HepG2 (cell line): ENCODE data around the gene RFFL. TPM values are rescaled to one million over a fixed set of nuclear protein-coding genes. Genes with fewer than 3 reads are reported as not detected.
A peak's percentile ranks its signal among the peaks of the same experiment; 100 is the strongest.

Source experiments
- DDIT3 ChIP-seq: sonication (generic); formaldehyde crosslinking; IDR thresholded peaks from 2 replicates; pipeline ENCODE4 v1.4.0; 2020; ENCODE audit warnings: mild to moderate bottlenecking, missing genetic modification reagents
- ERF ChIP-seq: IDR thresholded peaks from 2 replicates; pipeline ENCODE4 v1.6.1; 2018; ENCODE audit warnings: missing biosample characterization, missing genetic modification reagents
- FOXA3 ChIP-seq: IDR thresholded peaks from 2 replicates; pipeline ENCODE4 v1.6.1; 2016; ENCODE audit warnings: missing genetic modification reagents, missing compliant biosample characterization
- HDAC1 ChIP-seq: sonication (generic); formaldehyde crosslinking; IDR thresholded peaks from 2 replicates; pipeline ENCODE4 v1.5.1; 2020; ENCODE audit warnings: mild to moderate bottlenecking, missing genetic modification reagents
- HOXA3 ChIP-seq: sonication (generic); formaldehyde crosslinking; IDR thresholded peaks from 2 replicates; pipeline ENCODE4 v1.5.0; 2020; ENCODE audit warnings: missing genetic modification reagents
- MXI1 ChIP-seq: IDR thresholded peaks from 3 replicates; pipeline ENCODE4 v1.6.1; 2012; ENCODE audit warnings: low read depth, low read length, inconsistent platforms, borderline replicate concordance
- PPARG ChIP-seq: conservative IDR thresholded peaks from 2 replicates; pipeline ENCODE4 v1.6.1; 2016; ENCODE audit warnings: missing biosample characterization, missing genetic modification reagents
- SKI ChIP-seq: fragments of 450-650 bp; IDR thresholded peaks from one replicate; pipeline ENCODE4 v1.6.1; 2018; ENCODE audit warnings: mild to moderate bottlenecking; ENCODE audit not compliant: partially characterized antibody
- SPEN ChIP-seq: sonication (generic); formaldehyde crosslinking; IDR thresholded peaks from 2 replicates; pipeline ENCODE4 v1.5.1; 2020; ENCODE audit warnings: low read depth, mild to moderate bottlenecking, missing genetic modification reagents
- TCF7 ChIP-seq: sonication (generic); IDR thresholded peaks from 2 replicates; pipeline ENCODE4 v1.6.1; 2016; ENCODE audit warnings: antibody characterized with exemption, low read depth
- THAP11 ChIP-seq: IDR thresholded peaks from 2 replicates; pipeline ENCODE4 v1.6.1; 2016; ENCODE audit warnings: missing biosample characterization, missing genetic modification reagents
- YEATS4 ChIP-seq: sonication (generic); formaldehyde crosslinking; IDR thresholded peaks from 2 replicates; pipeline ENCODE4 v1.4.0; 2020; ENCODE audit warnings: missing genetic modification reagents, borderline replicate concordance
- ZNF24 ChIP-seq: fragments of 450-650 bp; IDR thresholded peaks from 2 replicates; pipeline ENCODE4 v1.6.1; 2017; ENCODE audit warnings: antibody characterized with exemption, mild to moderate bottlenecking
- ZNF550 ChIP-seq: sonication (generic); formaldehyde crosslinking; IDR thresholded peaks from 2 replicates; pipeline ENCODE4 v1.4.0; 2020; ENCODE audit warnings: mild to moderate bottlenecking, missing genetic modification reagents, borderline replicate concordance
- ZNF737 ChIP-seq: sonication (generic); formaldehyde crosslinking; IDR thresholded peaks from 2 replicates; pipeline ENCODE4 v1.5.0; 2020; ENCODE audit warnings: missing genetic modification reagents, mild to moderate bottlenecking, borderline replicate concordance
- ZNF75D ChIP-seq: sonication (generic); formaldehyde crosslinking; IDR thresholded peaks from 2 replicates; pipeline ENCODE4 v1.8.1; 2023; ENCODE audit warnings: missing genetic modification reagents, mild to moderate bottlenecking, borderline replicate concordance
- polyA plus RNA-seq, 8 experiments: library from polyadenylated mRNA; depleted of rRNA in 3 of 8; stranded (reverse) in 7 of 8; unstranded in 1 of 8; fragments of >200 nt; fragmentation: Illumina TruSeq in 4 of 8; extraction: Trizol in 4 of 8; gene quantifications; 2 replicates each; pipeline versions ENCODE4 v1.2.1 to v1.2.3, GENCODE V29; 2011 to 2016; ENCODE audit warnings: low read depth in 4 of 8, missing spikeins in 1 of 8, mixed read lengths in 1 of 8; ENCODE audit not compliant: insufficient read depth in 1 of 8
- total RNA-seq, 5 experiments: library from RNA; depleted of rRNA; stranded (reverse); fragments of >200 nt; fragmentation: Illumina TruSeq; extraction: Trizol; gene quantifications; 2 replicates each; pipeline ENCODE4 v1.2.3, GENCODE V29; 2016; ENCODE audit warnings: low read depth in 1 of 5
- TF ChIP-seq, protein P1 (sequence below): sonication (generic); formaldehyde crosslinking; IDR thresholded peaks from 2 replicates; pipeline ENCODE4 v1.4.0; 2020; ENCODE audit warnings: missing genetic modification reagents, borderline replicate concordance
- TF ChIP-seq, protein P2 (sequence below): sonication (generic); formaldehyde crosslinking; IDR thresholded peaks from 2 replicates; pipeline ENCODE4 v1.4.0; 2020; ENCODE audit warnings: missing genetic modification reagents
- TF ChIP-seq, protein P3 (sequence below): sonication (generic); formaldehyde crosslinking; IDR thresholded peaks from 2 replicates; pipeline ENCODE4 v1.5.1; 2020; ENCODE audit warnings: mild to moderate bottlenecking, missing genetic modification reagents, borderline replicate concordance

Gene RFFL
- total and polyA plus RNA-seq, 2 of the 13 experiments (the other 11 are each of a cell fraction or from before 2014, with no cell fraction given): 24.3 to 48.6 TPM

GRCh38 chr17:35079547-35080423, 16.3 kb upstream of the RFFL start (continued):
- TF ChIP-seq, protein P1, sequence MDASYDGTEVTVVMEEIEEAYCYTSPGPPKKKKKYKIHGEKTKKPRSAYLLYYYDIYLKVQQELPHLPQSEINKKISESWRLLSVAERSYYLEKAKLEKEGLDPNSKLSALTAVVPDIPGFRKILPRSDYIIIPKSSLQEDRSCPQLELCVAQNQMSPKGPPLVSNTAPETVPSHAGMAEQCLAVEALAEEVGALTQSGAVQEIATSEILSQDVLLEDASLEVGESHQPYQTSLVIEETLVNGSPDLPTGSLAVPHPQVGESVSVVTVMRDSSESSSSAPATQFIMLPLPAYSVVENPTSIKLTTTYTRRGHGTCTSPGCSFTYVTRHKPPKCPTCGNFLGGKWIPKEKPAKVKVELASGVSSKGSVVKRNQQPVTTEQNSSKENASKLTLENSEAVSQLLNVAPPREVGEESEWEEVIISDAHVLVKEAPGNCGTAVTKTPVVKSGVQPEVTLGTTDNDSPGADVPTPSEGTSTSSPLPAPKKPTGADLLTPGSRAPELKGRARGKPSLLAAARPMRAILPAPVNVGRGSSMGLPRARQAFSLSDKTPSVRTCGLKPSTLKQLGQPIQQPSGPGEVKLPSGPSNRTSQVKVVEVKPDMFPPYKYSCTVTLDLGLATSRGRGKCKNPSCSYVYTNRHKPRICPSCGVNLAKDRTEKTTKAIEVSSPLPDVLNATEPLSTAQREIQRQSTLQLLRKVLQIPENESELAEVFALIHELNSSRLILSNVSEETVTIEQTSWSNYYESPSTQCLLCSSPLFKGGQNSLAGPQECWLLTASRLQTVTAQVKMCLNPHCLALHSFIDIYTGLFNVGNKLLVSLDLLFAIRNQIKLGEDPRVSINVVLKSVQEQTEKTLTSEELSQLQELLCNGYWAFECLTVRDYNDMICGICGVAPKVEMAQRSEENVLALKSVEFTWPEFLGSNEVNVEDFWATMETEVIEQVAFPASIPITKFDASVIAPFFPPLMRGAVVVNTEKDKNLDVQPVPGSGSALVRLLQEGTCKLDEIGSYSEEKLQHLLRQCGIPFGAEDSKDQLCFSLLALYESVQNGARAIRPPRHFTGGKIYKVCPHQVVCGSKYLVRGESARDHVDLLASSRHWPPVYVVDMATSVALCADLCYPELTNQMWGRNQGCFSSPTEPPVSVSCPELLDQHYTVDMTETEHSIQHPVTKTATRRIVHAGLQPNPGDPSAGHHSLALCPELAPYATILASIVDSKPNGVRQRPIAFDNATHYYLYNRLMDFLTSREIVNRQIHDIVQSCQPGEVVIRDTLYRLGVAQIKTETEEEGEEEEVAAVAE (CRISPR knock-in tag): no peak
- TF ChIP-seq SPEN (CRISPR knock-in tag) (no peak), ZNF75D (CRISPR knock-in tag) (no peak), HDAC1 (CRISPR knock-in tag) (peak; percentile 56), DDIT3 (CRISPR knock-in tag) (no peak), MXI1 (peak; percentile 79; the same call in 1 of the 3 replicates), ZNF737 (CRISPR knock-in tag) (no peak), TCF7 (peak; percentile 39; the same call in 1 of the 2 replicates), YEATS4 (CRISPR knock-in tag) (no peak), ZNF24 (no peak), SKI (peak; percentile 29), ERF (CRISPR knock-in tag) (0 out of 2 replicates have a peak, but pooled peaks have one; percentile 30), PPARG (CRISPR knock-in tag) (peak; percentile 73; the same call in 1 of the 2 replicates), THAP11 (CRISPR knock-in tag) (peak; percentile 42; the same call in 1 of the 2 replicates), HOXA3 (peak; percentile 28; the same call in 1 of the 2 replicates), ZNF550 (CRISPR knock-in tag) (no peak), FOXA3 (CRISPR knock-in tag) (peak; percentile 89)
- TF ChIP-seq, protein P2, sequence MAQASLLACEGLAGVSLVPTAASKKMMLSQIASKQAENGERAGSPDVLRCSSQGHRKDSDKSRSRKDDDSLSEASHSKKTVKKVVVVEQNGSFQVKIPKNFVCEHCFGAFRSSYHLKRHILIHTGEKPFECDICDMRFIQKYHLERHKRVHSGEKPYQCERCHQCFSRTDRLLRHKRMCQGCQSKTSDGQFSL: no peak
- TF ChIP-seq, protein P3, sequence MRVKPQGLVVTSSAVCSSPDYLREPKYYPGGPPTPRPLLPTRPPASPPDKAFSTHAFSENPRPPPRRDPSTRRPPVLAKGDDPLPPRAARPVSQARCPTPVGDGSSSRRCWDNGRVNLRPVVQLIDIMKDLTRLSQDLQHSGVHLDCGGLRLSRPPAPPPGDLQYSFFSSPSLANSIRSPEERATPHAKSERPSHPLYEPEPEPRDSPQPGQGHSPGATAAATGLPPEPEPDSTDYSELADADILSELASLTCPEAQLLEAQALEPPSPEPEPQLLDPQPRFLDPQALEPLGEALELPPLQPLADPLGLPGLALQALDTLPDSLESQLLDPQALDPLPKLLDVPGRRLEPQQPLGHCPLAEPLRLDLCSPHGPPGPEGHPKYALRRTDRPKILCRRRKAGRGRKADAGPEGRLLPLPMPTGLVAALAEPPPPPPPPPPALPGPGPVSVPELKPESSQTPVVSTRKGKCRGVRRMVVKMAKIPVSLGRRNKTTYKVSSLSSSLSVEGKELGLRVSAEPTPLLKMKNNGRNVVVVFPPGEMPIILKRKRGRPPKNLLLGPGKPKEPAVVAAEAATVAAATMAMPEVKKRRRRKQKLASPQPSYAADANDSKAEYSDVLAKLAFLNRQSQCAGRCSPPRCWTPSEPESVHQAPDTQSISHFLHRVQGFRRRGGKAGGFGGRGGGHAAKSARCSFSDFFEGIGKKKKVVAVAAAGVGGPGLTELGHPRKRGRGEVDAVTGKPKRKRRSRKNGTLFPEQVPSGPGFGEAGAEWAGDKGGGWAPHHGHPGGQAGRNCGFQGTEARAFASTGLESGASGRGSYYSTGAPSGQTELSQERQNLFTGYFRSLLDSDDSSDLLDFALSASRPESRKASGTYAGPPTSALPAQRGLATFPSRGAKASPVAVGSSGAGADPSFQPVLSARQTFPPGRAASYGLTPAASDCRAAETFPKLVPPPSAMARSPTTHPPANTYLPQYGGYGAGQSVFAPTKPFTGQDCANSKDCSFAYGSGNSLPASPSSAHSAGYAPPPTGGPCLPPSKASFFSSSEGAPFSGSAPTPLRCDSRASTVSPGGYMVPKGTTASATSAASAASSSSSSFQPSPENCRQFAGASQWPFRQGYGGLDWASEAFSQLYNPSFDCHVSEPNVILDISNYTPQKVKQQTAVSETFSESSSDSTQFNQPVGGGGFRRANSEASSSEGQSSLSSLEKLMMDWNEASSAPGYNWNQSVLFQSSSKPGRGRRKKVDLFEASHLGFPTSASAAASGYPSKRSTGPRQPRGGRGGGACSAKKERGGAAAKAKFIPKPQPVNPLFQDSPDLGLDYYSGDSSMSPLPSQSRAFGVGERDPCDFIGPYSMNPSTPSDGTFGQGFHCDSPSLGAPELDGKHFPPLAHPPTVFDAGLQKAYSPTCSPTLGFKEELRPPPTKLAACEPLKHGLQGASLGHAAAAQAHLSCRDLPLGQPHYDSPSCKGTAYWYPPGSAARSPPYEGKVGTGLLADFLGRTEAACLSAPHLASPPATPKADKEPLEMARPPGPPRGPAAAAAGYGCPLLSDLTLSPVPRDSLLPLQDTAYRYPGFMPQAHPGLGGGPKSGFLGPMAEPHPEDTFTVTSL (CRISPR knock-in tag): peak; percentile 81; the same call in 1 of the 2 replicates
